D341Med (cell line): ENCODE results near the gene RASAL1.

Source experiments
- DNase-seq: peaks from one replicate; pipeline ENCODE4 v3.0.0; 2012; ENCODE audit warnings: low spot score

RASAL1 gene

DNA sequence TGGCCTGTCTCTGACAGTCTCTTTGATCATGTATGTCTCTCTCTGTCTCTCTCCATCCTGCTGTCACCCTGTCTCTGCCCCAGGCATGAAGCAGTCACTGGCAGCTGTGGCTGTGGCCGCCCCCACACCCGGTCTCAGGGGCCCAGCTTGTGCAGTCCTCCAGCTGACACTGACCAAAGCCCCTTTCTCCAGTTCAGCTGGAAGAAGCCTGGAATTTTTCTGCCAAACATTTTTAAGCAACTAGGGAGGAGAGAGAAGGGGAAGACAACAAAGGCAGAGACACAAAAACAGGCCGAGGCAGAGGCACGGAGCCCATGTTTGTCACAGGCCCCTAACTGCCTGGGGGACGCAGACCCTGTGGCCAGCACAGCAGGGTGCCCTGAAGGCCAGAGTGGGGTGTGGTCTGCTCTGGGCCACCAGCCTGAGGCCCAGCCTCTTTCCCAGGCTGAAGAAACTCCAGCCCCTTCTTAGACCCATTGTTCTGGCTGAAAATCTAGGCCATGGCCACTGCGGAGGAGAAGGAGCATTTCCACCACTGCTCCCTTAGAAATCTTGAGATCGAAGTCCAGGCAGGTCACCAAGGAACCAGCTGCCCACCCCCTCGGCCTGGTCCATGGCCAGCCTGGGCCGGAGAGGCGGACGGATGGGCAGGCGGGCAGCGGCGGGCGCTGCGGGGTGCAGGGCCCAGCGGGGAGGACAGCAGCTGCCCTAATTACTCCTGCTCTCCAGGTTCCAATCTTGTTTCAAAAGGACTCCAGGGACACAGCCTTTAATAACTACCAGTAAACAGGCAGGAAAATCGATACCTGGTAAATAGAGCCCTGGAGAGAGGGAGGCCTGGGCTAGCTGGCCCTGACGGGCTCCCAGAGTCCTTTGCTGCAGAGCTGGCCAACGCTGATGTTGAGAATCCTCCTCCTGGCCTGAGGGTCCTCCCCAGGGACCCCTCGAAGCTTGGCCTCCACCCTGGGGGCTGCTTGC lies 64.1 kb downstream of the RASAL1 start:
- no peak for DNase-seq

DNA sequence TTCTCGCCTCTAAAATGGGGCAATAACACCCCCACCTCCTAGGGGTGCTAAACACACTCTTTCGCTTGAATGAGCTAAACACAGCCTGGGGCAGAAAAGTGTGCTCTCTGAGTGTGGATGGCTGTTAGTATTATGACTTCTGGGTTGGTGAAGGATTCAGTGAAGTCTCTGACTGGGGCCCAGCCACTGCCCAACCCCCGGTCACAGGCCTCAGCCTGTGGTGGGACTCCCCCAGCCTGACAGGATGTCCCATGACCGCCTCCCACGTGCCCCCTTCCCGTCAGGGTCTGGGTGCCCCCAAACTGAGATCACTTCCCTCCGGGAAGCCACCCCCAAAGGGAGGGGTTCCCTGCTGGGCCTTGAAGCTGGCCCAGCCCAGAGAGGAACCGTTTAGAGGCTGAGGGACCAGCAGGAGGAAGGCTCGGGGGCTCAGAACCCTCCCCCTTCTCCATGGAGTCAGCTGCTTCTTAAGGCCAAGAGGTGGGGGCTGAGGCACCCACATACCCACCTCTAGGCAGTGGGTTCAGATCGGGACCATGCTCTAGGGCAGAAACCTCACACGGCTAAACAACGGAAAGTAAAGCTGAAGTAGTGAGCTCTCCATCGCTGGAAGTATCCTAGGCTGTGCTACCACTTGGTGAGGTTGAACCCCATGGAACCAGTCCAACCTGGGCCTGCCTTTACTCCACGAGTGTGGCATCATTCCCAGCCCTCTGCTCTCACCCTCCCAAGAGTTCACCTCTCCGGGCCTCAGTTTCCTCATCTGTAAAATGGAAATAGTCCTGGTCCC lies 65.2 kb downstream of the RASAL1 start:
- no peak for DNase-seq

DNA sequence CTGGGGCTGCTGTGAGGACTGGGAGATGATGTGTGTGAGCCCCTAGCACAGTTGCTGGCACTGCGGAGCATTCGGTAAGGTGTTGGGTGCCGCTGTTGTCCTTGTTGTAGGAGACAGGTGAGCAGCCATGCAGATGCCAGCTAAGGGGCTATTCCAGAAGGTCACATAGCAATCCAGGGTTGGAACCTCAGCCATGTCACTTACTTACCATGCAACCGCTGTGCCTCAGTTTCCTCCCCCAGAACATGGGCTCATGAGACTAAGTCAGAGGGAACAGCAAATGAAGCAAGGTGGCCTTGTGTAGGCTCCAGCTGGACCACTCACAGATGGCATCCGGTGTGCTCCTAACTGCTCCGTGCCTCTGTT lies 65.8 kb downstream of the RASAL1 start:
- no peak for DNase-seq

DNA sequence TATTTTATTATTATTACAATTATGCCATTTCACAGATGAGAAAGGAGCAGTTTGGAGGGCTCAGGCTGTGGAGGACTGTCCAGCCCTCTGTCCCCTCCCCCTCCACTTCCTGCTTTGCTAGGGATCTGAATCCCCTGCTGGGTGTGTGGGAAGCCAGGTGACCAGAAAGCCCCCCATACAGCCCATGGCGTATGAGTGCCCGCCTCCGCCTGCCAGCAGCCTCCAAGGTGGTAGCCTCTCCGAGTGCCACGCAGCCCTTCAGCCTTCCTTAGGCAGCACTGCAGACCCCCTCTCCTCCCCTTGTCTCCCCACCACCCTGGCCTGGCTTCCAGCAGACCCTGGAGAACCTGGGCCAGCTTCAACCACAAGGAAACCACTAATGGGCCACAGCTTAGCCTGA lies 66.4 kb downstream of the RASAL1 start:
- no peak for DNase-seq

DNA sequence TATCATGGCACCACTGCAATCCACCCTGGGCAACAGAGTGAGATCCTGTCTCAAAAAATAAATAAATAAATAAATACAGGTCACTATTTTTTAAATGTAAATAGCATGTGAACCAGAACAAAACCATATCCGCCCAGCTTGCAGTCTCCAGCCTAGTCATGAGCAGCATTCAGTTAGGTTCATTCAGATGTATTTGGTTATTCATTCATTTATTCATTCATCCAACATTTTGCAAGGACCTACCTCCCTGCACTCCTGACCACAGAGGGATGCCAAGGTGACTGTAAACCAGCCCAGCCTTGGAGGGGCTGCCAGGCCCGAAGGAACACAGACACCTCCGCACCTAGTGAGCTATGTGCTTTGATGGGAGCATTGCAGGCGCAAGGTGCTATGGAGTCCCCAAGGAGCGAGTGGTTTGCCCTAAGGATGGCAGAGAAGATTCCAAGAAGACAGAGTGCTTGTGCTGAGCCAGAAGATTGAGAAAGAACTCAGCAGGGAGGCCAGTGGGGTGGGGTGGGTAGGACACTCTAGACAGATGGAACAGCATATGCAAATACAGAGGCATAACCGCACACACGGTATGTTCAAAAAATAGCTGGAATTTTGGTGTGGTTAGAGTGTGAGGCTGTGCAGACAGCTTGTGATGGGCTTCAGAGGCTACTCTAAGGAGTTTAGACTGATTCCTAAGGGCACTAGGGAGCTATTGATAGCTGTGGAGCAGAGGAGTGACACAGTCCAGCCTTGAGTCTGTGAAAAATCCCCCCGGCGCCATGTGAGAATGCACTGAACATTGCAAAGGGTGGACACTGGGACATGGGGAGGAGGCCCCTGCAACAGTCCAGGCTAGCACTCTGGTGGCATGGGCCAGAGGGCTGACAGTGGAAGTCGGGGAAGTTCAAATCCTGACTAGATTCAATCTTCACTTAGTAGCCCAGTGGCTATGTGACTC lies 67.3 kb downstream of the RASAL1 start:
- DNase-seq: no peak

DNA sequence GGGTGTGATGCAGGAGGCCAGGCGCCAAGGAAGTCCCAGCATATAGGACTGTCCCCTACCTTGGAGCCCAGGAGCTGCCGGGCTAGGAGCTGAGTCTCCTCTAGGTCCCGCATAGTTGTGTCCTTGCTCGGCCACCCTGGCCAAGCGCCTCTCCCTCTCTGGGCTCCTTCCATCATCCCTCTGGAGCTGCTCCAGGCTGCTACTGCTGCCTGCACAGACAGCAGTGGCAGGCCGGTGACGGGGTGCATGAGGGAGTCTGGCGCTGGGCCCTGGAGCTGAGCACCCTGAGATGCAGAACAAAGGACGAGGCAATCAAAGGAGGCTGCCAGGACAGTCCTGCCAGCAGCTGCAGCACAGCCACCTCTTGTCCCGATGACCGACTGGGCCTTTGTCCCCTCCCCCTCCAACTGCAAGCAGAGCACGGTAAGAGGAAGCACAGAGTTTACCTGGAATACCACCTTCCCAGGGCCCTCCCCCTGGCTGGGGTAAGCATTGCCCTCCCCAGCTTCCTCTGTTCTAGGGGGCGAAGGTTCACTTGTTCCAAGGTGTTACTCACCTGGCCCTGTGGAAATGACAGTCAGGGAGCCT lies 68.7 kb downstream of the RASAL1 start:
- no peak for DNase-seq

DNA sequence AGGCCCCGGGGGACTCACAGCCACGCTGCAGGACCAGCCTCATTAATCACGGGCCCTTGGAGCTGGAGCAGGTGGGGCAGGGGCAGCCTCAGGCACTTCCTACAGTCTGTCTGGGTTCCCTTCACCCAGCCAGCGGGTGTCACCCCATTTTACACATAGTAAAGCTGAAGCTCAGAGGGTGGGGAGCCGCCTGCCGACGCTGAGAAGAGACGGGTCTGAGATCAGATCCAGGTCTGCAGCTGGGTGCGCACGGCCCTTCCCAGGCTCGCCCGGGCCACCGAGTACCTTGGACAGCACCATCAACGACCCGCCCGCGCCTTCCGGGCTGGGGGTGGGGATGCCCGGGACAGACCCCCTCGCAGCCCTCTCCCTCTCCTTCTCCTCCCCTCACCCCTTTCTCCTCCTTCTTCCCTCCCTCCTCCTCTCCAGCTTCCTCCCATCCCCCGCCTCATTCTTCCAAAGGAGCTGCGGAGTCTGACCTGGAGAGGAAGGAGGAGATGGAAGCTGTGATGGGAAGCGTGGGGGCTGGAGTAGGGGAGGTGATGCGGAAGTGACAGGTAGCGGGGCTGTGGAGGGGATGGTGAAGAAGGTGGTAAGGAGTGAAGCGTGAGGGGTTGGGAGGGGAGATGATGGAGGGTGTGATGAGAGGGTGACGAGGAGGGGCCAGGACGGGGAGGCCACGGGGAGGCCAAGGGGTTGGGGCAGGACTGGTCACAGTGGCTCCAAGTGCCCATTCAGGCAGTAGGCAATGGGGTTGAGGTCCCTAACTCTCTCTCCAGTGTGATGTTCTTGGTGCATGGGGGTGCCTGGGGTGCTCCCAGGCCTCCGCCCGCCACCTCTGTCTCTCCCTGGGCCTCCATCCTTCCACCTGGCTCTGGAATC lies 70.2 kb downstream of the RASAL1 start:
- DNase-seq: peak; percentile 56

DNA sequence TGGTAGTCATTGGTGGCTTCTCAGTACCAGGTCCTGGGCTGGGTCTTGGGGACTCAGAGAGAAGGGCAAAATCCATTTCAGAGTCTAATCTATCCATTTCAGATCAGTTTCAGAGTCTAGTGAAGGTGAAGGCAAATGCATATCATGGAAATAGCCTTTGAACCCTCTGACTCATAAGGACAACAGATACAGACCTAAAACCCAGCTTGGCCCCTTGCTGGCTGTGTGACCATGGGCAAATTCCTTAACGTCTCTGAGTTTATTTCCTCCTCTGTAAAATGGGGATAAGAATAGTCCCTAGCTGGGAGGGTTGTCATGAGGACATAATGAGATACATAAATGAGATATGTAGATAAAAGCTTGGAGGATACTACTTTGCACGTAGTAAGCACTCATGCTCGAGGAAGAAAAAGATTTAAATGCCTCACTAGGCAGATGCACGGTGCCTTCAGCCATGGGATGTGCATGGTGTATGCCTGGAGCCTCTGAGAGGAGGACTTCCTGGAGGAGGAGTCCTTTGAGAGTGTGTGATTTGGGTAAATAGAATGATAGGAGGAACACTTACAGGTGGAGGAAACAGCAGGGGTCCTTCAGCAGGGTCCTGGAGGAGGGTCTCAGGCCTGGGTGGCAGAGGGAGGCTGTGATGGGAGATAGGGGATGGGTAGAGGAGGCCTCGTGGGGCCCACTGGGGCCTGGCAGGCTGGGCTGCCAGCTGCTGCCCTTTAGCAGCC lies 71.0 kb downstream of the RASAL1 start:
- DNase-seq: no peak

DNA sequence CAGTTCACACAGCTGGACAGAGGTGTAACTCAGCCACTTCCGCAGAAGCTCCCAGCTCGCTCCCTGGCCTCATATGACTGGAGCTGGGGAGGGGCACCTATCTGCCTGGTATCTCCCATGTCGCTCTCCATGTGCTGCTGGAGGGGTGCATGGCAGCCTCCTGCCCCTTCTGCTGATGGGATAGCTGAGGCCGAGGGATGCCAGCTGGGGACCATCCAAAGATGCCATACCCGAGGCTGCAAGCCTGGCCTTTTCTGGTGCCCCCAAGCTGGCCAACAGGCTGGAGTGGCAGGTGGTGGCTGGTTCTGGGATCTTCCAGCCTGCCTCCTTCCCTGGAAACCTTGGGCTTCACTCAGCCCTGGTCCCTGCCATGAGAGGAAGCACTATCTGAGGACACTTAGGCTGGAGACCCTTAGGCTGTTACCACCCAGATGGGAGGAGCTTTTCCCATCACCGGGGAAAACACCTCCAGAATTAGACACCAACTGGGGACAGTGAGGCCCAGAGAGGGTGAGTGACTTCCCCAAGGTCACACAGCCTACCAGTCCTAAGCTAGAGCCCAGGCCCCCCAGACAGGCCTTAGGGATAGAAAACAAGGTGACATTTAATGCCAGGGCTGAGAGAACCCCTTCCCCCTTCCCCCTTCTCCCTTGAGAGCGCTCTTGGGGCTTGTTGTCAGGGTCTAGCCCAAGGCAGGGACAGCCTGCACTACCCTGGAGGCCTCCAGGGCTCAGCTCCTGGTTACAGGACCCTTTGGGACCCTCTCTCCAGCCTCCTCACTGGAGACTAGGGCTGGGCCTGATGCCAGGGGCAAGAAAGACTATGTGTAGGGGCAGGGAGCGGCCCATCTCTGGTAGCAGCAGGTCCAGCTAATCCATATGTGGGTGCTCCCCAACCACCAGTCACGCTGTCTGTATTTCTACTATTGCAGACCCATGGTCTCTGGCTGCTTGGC lies 71.9 kb downstream of the RASAL1 start:
- no peak for DNase-seq

DNA sequence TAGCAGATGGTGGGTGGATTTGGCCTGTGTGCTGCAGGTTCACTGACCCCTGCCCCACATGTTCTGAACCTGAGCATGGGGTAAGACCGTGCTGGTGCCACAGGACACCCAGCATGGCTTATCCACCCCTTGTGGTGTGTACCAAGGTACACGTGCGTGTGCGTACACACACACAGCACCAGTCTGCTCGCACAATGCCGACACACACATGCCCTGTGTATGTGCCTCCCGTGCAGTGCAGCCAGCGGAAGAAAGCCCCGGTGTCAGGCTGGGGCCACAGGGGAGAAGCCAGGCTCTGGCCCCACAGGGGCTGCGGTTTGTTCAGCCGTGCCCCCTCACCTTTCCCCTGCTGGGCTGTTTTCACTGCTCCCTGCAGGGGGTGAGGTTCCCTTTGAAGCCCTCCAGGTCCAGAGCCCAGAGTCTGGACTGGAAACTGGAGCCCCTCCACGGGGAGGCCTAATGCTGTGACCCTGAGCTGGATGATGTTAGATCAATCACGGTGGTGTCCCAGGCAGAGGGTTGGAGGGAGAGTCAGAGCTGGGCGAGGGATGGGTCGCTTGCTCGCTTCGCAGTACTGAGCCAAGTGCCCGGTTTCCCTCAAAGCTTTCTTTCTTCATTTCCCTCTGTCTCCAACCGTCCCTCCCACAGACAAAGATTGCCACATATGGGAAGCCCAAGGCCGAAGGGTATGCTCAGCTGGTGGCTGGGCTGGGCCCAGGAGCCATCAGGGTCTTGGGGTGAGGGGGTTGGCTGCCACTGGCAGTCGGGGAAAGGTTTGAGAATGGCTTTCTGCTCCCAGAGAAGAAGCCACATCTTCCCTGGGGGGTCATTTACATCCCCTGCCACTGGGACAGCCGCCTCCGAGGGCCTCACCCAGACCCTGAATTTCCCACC lies 72.8 kb downstream of the RASAL1 start:
- no peak for DNase-seq

DNA sequence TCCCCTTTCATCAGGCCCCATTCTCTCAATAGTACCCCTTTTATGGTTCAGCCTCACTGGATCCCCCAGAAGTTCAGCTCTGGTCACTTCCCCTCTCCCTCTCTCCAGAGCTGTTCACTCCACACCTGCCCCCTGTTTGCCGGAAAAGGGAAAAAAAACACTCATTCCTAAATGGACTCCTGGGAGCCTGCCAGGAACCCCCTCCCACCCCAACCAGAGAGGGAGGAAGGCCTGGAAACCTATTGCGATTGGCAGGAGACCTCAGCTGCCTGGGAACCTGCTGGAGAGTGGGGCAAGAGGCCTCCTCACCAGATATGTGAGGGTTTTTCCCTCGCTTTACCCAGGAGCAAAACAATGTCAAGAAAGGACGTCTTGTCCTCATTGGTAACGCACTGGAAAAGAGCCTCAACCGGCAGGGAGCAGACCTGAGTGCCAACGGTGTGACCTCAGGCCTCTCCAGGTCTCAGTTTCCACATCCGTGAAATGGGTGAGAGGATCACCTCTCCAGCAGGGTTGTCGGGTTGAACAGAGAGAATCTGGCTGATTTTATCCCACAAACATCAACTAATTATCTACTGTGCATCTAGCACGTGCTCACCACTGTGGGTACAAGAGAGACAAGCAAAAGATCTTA lies 74.4 kb downstream of the RASAL1 start:
- no peak for DNase-seq

DNA sequence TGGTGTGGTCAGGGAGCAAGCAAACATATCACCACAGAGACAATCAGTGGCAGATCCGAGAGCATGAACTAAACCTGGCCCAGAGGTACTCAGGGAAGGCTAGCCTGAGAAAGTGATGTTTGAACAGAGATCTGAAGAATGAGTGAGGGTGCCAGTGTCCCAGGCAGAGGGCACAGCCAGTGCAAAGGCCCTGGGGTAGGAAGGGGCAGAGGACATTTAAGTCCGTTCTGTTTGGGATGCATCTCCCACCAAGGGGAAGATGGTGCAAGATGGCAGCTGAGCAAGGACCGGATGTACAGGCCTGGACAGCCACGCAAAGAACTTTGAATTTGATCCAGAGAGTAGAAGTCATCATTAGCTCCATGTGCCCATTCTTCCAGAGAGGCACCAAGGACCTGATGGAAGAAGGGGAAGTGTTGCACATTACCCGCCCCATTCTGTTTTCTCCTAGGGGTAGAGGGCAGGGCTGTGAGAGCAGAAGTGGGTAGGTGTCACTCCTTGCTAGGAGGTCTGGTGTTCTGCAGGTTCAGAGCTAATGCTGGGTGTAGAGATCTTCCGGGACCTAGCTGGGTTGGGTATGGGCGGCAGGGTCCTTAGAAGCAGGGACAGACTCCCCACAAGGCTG lies 75.1 kb downstream of the RASAL1 start:
- DNase-seq: no peak

DNA sequence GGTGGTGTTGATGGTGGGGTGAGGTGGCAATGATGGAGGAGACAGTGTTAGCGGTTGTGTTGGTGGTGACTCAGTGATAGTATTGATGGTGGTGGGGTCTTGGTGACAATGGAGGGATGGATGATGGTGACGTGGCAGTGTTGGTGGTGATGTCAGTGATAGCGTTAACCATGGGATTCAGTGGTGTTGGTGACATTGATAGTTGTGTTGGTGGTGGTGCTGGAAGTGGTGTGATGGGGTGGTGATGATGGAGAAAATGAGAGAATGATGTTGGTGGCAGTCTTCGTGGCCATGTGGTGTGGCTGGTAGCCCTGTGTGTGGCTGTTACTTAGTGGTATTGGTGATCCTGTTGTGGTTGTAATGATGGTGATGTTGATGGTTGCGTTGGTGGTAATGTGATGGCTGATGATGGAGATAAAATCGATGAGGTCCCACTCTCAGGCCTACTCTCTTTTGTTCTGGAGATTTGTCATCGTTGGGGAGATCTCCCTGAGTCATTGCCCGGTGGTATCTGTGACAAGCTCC lies 76.4 kb downstream of the RASAL1 start:
- no peak for DNase-seq

DNA sequence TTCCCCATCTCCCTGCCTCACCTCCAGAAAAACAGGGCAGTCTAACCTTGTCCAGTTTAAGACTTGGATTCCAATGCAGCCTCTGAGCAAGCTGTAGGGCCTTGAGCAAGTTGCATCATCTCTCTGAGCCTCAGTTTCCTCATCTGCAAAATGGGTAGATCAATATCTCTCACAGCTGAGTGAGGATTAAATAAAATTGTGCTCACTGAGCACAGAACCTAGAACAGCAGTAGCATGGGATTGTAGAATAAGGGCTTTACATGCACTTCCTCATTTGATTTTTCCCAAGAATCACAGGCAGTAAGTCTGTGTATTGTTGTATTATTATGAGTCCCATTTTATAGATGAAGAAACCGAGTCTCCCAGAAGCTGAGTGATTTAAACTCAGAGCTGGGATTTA lies 77.0 kb downstream of the RASAL1 start:
- no peak for DNase-seq

DNA sequence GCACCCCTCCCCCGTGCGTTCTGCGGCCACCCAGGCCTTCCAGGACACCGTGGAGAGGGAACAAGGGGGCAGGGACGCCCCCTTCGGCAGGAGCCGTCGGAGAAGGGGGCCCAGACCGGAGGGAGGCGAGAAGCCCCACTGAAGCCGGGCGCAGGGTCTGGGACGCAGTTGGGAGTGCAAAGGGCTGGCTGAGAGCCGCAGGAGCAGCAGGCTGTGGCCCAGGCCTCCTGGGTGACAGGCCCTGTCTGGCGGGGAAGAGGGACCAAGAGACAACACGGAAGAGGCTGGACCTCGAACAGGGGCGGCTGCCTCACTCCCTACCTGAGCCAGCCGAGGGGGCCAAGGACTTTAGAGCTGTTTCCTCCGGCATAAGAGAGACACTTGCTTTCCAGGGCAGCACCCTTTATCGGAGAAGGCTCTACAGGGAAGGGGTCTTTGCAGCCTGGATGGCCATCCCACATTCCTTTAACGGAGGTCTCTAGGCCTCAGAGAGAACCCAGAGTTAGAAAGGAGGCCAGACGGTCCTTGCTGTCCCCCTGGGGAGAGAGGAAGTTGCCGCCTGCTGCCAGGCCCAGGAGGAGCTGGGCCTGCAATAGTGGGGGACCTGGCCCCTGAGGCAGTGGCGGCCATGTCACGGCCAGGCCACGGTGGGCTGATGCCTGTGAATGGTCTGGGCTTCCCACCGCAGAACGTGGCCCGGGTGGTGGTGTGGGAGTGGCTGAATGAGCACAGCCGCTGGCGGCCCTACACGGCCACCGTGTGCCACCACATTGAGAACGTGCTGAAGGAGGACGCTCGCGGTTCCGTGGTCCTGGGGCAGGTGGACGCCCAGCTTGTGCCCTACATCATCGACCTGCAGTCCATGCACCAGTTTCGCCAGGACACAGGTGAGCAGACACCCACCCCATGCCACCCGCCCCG lies 77.7 kb downstream of the RASAL1 start:
- no peak for DNase-seq
